BLaER1 treated with 17β-estradiol and CSF1 and Interleukin-3, amounts not matched to agents 10 nM and 100 nM (cell line): Measurements from ENCODE around the gene RBMS3.

Experiments
- H3K27ac ChIP-seq, 11 experiments: shearing (Covaris generic); formaldehyde crosslinking; 2 replicates each; pipeline ENCODE4 v1.8.1; 2022
- H3K27me3 ChIP-seq, 11 experiments: shearing (Covaris generic); formaldehyde crosslinking; 2 replicates each; pipeline ENCODE4 v1.8.1; 2022
- H3K36me3 ChIP-seq, 11 experiments: shearing (Covaris generic); formaldehyde crosslinking; 2 replicates each; pipeline ENCODE4 v1.8.1; 2022
- H3K4me1 ChIP-seq, 10 experiments: shearing (Covaris generic); formaldehyde crosslinking; 2 replicates each; pipeline ENCODE4 v1.8.1; 2022
- H3K4me2 ChIP-seq, 11 experiments: shearing (Covaris generic); formaldehyde crosslinking; 2 replicates each; pipeline ENCODE4 v1.8.1; 2022
- H3K4me3 ChIP-seq, 10 experiments: shearing (Covaris generic); formaldehyde crosslinking; 2 replicates each; pipeline ENCODE4 v1.8.1; 2022
- H3K9ac ChIP-seq, 11 experiments: shearing (Covaris generic); formaldehyde crosslinking; 2 replicates each; pipeline ENCODE4 v1.8.1; 2022
- H3K9me3 ChIP-seq, 11 experiments: shearing (Covaris generic); formaldehyde crosslinking; replicated peaks in 1 of 11; 2 replicates each; pipeline ENCODE4 v1.8.1; 2022
- H4K20me1 ChIP-seq, 11 experiments: shearing (Covaris generic); formaldehyde crosslinking; 2 replicates each; pipeline ENCODE4 v1.8.1; 2022
- Cebpa-rat ChIP-seq, 11 experiments: shearing (Covaris generic); IDR thresholded peaks; 2 replicates each; pipeline ENCODE4 v1.8.1; 2022

The RBMS3 gene

GRCh38 chr3:29415482-29416223, 134.8 kb downstream of the RBMS3 start:
- Histone ChIP-seq H3K27me3 (no peaks in the 10 kb centered on the region), H3K9me3 (no peaks in the 10 kb centered on the region), H3K4me1 (peaks cover 0 to 22% (median 14%) of the 10 kb centered on the region in 10 experiments; a peak in 10 of 20 replicates), H3K4me3 (no peak overlapping the region), H3K27ac (no peak overlapping the region), H3K9ac (no peak overlapping the region), H4K20me1 (no peaks in the 10 kb centered on the region), H3K36me3 (no peaks in the 10 kb centered on the region), H3K4me2 (no peak overlapping the region)
- no peak for TF ChIP-seq Cebpa-rat (IDR thresholded peaks at IDR 0.05)

DNA sequence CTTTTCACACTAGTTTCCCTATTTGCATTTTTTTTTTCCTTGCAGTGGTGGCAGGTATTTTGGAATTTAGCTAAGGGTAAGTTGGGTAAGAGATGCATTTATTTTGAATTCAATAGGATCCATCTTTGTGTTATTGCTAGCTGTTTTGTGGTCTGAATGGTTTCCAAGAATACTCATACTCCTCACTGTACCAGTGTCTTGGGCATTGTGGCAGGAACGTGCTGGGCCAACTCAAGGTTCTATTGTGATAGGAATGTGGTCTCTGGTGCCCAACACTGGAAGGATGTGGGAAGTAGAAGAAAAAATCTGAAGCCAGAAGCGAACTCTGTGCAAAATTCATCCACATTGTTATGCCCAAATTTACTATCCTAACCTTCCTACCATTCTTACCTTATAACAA, 135.6 kb downstream of the RBMS3 start:
- Histone ChIP-seq H3K36me3 (no peaks in the 10 kb centered on the region), H3K27me3 (no peaks in the 10 kb centered on the region), H3K4me2 (no peak overlapping the region), H3K9ac (no peak overlapping the region), H3K27ac (no peak overlapping the region), H4K20me1 (no peaks in the 10 kb centered on the region), H3K4me1 (peaks cover 0 to 13% (median 6%) of the 10 kb centered on the region in 10 experiments; a peak in 9 of 20 replicates), H3K9me3 (no peaks in the 10 kb centered on the region), H3K4me3 (no peak overlapping the region)
- TF ChIP-seq Cebpa-rat (IDR thresholded peaks at IDR 0.05) = no peak

- Histone ChIP-seq H3K27me3 (no peaks in the 10 kb centered on the region), H3K4me1 (no peaks in the 10 kb centered on the region), H3K4me3 (no peak overlapping the region), H4K20me1 (no peaks in the 10 kb centered on the region), H3K36me3 (no peaks in the 10 kb centered on the region), H3K27ac (no peak overlapping the region), H3K9ac (no peak overlapping the region), H3K4me2 (no peak overlapping the region), H3K9me3 (no peaks in the 10 kb centered on the region)
- no peak for TF ChIP-seq Cebpa-rat (IDR thresholded peaks at IDR 0.05)
These were observed 139.2 kb downstream of the RBMS3 start for GRCh38 chr3:29420106-29420505.

- Histone ChIP-seq H3K9ac (no peak overlapping the region), H3K9me3 (no peaks in the 10 kb centered on the region), H3K4me3 (no peak overlapping the region), H3K27me3 (no peaks in the 10 kb centered on the region), H3K4me1 (no peaks in the 10 kb centered on the region), H4K20me1 (no peaks in the 10 kb centered on the region), H3K27ac (no peak overlapping the region), H3K4me2 (no peak overlapping the region), H3K36me3 (no peaks in the 10 kb centered on the region)
- TF ChIP-seq Cebpa-rat (IDR thresholded peaks at IDR 0.05) = no peak
These were observed 145.7 kb downstream of the RBMS3 start for GRCh38 chr3:29426302-29427226.

DNA sequence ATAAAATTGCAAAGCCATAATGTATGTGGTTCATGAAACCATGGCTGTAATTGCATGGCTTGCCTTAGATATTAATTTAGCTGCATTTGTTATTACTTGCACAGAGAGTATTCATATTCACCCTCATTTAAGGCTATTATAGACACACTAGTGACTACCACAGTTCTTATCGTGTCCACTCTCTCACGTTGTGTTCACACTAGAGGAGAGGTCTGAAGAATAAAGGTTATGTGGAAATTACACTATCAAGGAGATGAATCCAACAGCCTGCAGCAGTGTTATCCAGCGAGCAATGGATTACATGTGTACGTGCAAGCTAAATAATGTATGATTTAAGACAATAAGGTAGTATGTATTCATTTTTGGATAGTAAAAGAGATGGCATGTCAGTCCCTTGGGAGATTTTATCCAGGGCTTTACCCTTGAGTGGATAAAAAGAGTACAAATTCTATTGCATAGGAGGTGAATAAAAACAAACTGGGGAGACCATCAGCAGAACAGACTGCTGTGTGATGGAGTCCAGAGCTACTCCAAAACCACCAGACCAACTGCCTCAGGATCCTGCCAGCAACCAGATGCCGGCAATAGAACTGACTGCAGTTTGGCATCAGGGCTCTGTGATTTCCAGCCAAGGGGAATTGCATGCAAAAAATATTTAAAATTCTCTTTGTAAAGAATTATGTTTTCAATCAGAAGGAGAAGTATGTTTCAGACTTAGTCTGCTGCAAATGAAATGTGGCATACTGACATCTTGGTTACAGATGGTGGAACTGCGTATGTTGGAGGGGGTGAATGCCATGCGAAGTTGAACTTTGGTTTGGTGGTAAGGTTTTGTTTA, 146.6 kb downstream of the RBMS3 start:
- Histone ChIP-seq H3K9me3 (no peaks in the 10 kb centered on the region), H3K27ac (no peak overlapping the region), H3K36me3 (no peaks in the 10 kb centered on the region), H3K9ac (no peak overlapping the region), H3K27me3 (no peaks in the 10 kb centered on the region), H4K20me1 (no peaks in the 10 kb centered on the region), H3K4me1 (no peaks in the 10 kb centered on the region), H3K4me3 (no peak overlapping the region), H3K4me2 (no peak overlapping the region)
- TF ChIP-seq Cebpa-rat (IDR thresholded peaks at IDR 0.05) = no peak

DNA sequence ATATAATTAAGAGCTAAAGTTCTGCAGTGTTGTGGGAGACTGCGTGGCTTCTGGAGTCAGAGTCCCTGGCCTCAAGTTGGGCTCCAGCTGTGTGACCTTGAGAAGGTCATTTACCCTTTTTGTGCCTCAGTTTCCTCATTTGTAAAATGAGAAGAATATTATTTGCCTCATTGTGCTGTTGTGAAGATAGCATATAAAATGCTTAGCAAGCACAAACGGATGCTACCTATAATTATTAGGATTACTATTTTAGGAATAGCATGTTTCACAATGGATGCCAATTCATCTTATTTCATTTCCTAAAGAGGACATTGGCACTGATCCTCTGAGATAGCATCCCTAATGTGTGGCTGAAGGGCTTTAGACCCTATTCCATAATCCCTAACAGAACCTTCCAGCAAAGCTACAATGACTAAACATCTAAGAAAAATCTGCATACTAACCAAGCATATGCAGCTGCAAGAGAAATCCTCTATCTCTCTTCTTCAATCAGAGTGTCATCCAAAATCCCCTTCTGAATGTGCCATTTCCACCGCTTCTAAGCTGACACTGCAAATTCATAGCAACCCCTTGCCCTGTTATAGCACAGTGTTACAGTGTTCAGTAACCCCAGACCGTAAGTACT, 148.3 kb downstream of the RBMS3 start:
- no peak for TF ChIP-seq Cebpa-rat (IDR thresholded peaks at IDR 0.05)
- H3K27me3 ChIP-seq = no peaks in the 10 kb centered on the region
- H3K9ac ChIP-seq = no peak overlapping the region
- no peak overlapping the region for H3K4me2 ChIP-seq
- H3K36me3 ChIP-seq = no peaks in the 10 kb centered on the region
- H3K4me1 ChIP-seq = no peaks in the 10 kb centered on the region
- H3K9me3 ChIP-seq = no peaks in the 10 kb centered on the region
- no peak overlapping the region for H3K4me3 ChIP-seq
- H3K27ac ChIP-seq = no peak overlapping the region
- no peaks in the 10 kb centered on the region for H4K20me1 ChIP-seq

- Histone ChIP-seq H3K27ac (no peak overlapping the region), H3K4me3 (no peak overlapping the region)
These were observed 149.7 kb downstream of the RBMS3 start for GRCh38 chr3:29430558-29430971.

DNA sequence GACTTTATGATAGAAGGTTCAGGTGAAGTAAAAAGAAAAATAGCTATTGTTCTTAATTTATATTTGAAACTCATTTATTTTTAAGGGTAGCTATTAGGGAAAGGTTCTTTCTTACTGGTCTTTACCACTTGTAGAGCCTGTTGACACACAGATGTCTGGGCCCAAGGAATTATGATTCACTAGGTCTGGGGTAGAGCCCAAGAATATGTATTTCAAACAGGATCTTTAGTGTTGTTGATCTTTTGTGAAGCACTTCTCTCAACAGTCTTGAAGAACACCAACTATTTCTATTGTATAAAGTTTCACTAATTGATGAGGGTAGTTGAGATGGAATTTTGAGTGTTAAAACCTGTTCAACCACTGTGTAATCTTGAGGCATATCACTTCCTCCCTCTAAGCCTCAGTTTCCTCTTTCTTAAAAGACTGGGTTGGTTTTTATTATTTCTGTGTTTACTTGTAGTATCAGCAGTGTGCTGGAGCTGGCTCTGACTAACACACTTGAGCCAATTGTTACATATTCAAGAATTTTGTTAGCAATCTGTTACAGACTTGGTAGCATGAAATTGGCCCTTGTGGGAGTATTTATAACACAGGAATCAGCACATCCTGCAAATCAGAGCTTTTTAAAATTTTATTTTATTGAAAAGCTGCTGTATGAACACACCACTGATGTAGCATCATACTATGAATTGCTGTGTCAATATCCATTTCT, 155.9 kb downstream of the RBMS3 start:
- no peaks in the 10 kb centered on the region for H3K9me3 ChIP-seq
- H3K4me2 ChIP-seq = peak overlapping the region in 4 of 11 experiments; percentile 10 to 20 (median 10); a peak in 1 of 22 replicates
- TF ChIP-seq Cebpa-rat (IDR thresholded peaks at IDR 0.05) = no peak
- H3K4me1 ChIP-seq = peaks cover 0 to 9% (median 6%) of the 10 kb centered on the region in 10 experiments; a peak in 8 of 20 replicates
- no peaks in the 10 kb centered on the region for H3K27me3 ChIP-seq
- no peak overlapping the region for H3K9ac ChIP-seq
- no peaks in the 10 kb centered on the region for H4K20me1 ChIP-seq
- no peaks in the 10 kb centered on the region for H3K36me3 ChIP-seq
- no peak overlapping the region for H3K27ac ChIP-seq
- no peak overlapping the region for H3K4me3 ChIP-seq

More at GRCh38 chr3:29430558-29430971, 149.7 kb downstream of the RBMS3 start:
- no peaks in the 10 kb centered on the region for H3K27me3 ChIP-seq
- H3K9ac ChIP-seq = no peak overlapping the region
- no peaks in the 10 kb centered on the region for H3K36me3 ChIP-seq
- no peak for TF ChIP-seq Cebpa-rat (IDR thresholded peaks at IDR 0.05)
- no peaks in the 10 kb centered on the region for H3K4me1 ChIP-seq
- H3K9me3 ChIP-seq = no peaks in the 10 kb centered on the region
- no peak overlapping the region for H3K4me2 ChIP-seq
- H4K20me1 ChIP-seq = no peaks in the 10 kb centered on the region
